ENCODE data around the gene CAPN13.

Gene CAPN13

DNA sequence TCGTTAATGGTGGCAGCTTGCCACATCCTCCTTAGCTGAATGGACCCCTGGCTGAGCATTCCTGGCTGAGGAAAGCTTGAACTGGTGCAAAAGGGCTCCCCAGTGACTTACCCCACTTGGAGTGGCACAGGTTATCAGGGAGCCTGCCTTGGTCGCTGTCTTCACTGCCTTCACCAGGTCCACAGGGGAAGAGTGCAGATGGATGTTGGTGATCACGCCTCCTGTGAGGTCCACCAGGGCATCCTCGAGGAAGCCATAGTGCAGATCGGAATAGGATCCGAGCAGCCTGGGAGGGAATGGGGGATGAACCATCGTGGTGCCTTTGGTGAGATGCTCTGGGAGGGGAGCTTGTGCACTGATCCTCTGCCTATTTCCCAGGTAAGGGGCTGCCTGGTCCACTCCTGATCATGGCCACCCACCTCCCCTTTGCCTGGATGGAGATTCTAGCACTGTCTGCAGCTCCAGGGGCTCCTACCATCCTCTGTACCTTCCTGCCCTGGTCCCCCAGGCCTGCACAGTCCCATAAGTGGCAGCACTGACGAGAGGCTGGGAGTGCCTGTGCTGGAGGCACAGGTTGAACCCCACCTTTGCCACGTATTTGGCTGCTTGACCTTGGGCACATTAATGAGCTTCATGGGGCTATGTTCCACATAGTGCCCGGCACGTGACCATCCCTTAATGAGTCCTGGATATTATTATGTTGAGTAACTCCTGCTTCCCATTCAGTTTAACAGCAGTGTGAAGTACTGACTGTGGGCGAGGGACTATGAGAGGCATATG lies 43.0 kb downstream of the CAPN13 start:
- DNase-seq, result no peak

DNA sequence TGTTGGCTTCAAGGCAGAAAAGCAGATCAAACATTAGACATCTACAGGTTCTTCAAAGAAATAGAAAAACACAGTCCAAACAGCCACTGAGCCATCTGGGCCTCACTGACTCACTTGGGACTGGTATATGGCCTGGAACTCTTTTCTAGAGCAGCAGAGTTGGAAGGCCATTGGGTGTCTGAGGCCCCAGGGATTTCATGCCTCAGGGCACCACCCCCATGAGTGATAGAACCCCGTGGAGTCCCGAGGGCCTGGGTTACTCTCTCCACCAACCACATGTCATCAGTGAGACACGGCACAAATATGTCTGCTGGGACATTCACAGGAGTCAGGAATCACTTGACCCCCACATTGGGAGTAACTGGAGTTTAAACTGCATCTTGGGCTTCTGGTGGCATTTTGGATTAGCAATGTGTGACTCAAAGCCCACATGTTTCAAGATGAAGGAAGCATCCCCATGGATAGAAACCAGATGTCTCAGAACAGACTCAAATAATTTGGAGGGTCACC lies 44.0 kb downstream of the CAPN13 start:
- no peak for DNase-seq

DNA sequence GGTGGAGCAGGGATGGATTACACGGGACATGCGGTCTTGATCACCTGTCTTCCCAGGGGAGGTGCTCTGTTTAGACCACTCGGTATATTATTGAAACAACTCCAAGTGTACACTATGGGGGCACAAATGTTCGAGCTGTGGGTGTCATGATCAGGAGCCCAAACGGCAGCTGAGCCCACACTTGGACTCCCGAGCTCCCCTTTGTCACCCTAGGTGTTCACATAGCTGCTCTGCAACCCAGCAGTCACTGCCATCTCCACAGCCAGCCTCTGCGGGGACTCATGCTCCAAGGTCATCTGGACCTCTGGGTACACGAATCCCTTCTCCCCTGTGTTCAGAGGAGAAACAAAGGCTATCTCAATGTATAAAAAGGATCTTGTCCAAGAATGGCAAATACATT lies 46.0 kb downstream of the CAPN13 start:
- no peak for DNase-seq

DNA sequence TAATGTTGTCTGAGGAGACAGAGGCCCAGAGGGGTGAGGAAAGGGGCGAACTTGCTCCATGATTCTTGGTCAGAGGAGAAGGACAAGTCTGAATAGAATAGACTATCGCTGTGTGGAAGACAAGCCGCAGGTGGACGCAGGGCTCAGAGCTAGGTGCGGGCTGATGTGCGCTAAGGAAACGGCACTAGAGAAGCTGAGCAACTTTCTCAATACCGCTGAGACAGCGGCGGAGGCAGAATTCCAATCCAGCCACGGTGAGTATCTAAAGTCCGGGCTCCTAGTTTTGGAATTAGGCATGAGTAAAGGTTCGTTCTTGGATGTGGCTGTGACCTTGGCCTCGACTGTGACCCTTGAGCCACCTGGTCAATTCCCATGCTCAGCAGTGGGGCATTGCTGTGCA lies 47.8 kb downstream of the CAPN13 start:
- DNase-seq, result no peak

DNA sequence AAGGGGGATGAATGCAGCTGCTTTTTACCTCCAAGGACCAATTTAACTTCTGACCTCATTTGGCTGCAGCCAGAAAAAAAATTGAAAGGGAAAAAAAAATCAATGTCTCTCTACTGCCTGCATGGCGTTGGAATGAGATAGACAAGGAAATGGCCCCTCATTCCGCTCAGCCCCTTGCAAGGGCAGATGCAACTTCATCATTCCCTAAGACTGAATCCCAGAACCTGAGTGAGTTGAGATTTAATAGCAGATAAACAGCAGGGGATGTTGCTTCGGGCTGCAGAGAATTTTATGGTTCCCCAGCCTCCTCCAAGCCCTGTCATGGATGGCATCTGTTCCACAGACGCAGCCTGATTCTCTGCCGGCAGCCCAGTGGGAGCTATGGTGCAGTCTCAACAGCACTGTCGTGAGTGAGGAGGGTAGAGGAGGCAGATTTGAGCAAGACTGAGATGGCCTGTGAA lies 49.0 kb downstream of the CAPN13 start:
- DNase-seq, result no peak

DNA sequence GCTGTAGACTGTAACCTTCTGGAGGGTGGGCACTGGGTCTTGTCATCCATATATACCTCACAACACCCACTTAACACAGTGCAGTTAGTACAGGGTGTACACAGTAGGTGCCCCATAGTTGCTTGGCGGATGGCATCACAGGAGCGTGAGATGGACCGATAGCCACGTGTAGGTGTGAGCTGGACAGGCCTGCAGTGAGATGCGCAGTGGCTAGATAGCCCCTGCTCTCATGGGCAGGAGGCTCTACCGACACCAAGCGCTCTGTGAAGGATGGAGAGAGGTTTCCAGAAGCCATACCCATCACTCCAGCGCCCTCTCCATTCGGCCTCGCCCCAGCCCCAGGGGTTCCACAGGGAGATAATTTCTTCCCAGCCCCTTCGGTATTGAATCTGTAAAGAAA lies 49.5 kb downstream of the CAPN13 start:
- DNase-seq, result no peak

DNA sequence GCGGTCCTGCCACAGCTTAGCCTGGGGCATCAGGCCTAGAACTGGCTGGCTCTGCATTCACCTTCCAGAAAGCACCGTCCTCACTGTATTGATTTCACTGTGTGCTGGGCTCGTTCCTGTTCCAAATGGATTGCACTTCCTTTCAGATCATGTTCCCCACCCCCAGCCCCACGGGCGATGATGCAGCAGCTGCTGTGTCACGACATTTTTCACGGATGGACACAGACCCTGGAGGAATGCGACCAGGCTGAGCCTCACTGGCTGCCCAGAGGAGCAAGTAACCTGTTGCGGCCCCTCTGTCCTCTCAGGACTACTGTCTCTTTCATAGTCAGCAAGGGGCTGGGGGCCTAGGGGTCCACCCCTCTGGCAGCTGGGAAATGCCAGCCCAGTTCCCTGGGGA lies 50.3 kb downstream of the CAPN13 start:
- DNase-seq, result no peak

DNA sequence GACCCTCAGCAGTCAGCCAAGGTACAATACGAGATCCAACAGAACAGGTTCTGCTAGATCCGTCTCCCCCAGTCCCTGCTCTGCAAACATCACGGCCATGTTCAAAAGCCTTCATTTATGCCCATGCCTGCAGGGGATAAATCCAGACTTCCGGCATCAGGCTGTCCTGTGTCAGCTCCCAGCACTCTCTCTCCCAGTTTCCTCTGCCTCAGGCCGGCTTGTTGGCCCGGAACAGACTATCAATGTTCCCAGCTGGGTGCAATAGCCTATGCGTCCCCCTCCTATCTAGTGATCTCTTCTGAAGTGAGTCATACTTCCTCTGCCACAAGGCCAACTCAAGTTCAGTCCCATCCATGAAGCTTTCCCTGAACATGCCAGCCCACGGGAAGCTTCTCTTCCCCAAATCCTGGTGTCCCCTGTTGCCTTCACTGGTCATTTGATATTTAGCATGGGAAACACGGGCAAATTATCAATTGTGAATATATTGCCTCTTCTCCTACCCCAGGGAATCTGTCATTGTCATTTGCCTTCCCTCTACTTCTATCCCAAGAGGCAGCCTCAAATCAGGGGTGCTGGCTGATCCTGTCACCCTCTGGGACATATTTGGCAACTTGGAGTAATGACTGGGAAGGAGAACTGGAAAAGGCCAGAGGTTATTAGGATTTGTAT lies 51.1 kb downstream of the CAPN13 start:
- DNase-seq, result no peak

DNA sequence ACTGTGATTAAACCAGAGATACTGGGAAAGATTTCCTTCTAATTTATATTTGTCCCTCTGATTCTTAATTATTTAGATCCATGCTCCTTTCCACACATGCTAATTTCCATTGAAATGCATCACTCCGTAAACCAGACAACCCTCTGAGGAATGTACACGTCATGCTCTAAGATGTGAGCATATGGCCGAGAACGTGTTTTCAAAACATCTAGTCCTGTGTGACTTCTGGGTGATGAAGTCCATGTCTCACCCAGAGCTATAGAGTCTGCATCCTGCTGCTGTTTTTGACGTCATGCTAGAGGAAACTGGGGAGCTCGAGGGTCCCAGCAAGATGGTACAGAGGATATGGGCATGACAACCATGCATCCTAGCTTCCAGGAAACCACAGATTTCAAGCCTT lies 53.6 kb downstream of the CAPN13 start:
- DNase-seq, result no peak

DNA sequence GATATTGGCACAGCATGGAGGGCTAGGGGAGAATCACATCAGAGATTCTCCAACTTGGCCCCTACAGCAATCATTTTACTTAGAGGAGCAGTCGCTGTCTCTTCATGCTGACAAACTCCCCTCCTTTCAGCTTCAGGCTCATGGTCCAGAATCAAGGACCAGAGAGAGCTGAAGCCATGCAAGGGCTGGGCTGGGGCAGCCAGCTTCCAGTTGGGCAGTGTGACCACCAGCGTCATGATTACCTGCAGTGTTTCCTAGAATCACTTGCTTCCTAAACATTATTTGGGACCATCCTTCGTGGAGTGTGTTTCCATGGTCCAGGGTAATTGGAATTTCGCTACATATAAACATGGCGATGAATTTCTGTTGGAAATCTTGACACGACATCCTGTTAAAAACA lies 54.4 kb downstream of the CAPN13 start:
- DNase-seq, result no peak

DNA sequence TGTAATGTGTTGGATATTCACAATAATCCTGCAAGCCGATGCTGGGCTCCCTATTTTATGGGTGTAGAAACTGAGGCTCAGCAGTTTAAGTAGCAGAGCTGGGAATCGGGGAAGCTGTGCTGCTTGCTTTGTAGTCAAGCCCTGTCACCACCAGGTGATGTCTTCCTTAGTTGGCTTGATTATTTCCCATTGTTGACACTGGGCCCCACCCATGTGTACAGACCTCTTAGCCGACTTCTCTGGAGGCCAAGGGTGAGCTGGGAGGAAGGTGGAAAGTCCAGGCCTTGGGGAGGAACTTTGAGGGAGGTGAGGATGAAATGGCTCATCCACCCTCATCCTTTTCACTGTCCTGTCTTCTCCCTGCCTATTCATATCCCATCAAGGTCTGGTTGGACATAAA lies 60.0 kb downstream of the CAPN13 start:
- no peak for DNase-seq

DNA sequence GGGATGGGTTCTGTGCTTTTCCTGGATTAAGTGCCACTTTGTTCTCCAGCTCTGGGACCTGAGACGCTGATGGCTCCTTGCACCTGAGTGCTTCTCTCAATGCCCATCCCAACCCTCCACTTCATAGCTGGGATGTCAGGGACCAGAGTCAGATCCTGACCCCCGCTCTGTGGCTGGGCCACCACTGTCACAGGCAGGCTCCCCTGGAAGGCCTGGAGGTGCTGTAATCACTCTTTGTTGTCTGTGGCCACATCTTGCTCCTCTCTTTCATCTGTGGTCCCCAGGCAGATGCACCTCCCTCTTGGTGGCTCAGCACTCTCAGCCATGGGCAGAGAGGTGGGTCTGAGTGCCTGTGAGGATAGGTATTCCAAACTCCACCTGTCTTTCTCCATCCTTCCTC lies 62.4 kb downstream of the CAPN13 start:
- DNase-seq, result no peak

DNA sequence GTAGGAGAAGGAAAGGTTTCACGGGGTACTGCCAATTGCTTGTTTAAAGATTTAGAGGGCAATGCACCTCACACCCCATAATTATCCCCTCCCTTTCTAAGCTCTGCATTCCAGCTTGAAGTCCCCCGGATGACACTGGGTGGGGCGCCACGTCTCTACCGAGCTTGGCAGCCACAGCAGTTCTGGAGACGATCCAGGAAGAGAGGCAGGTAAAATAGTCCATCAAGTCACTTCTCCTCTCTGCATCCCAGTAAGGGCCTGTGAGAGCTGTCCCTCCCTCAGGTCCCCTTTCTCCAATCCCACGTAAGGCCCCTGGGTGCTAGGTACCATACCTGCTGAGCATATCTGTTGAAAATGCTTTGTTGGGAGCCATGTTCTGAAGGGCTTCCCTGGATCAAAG lies 65.7 kb downstream of the CAPN13 start:
- no peak for DNase-seq

DNA sequence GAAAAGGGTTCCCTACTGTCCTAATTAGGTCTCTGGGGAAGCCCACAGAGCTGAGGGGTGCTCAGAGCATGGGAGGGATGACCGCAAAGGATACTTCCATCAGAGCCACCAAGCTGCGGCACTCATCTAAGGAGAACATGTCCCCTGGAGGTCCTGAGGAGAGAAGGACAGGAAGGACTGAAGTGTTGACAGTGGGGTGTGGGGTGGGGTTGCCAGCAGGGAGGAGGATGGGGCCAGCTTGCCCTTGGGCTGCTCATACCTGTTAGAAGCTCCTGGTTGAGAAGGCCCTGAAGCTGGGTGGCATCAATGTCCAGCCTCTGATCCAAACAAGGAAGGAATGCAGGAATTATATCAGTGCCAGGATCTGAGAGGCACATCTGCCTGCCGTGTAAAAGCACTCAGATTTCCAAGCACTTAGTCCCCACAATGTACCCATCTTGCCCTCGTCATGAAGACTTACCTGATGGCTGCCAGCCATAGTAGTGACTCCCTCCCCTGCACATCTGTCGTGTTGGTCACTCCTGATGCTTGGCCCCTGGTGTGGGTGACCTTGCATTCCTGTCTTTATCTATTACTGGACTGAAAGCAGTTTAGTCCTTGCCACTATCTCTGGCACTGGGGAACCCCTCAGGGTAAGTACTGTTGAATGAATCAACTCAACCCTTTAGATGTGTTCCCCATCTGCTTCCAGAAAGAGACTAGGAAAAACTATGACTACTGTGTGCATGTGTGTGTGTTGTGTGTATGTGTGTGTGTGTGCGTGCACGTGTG lies 68.9 kb downstream of the CAPN13 start:
- no peak for DNase-seq

DNA sequence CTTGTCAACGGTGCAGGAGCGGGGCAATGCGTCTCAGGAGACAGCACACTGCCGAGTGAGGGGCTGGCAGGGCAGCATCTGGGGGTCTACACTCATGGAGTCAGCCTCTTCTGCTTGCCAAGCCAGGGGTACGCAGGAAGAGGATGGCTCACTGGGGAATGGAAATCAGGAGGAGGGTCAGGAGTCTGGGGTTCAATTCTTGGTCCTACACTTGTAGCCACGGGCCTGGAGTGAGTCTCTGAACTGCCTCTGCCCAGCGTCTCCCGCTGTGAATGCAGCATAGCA lies 70.0 kb downstream of the CAPN13 start:
- DNase-seq, result no peak

DNA sequence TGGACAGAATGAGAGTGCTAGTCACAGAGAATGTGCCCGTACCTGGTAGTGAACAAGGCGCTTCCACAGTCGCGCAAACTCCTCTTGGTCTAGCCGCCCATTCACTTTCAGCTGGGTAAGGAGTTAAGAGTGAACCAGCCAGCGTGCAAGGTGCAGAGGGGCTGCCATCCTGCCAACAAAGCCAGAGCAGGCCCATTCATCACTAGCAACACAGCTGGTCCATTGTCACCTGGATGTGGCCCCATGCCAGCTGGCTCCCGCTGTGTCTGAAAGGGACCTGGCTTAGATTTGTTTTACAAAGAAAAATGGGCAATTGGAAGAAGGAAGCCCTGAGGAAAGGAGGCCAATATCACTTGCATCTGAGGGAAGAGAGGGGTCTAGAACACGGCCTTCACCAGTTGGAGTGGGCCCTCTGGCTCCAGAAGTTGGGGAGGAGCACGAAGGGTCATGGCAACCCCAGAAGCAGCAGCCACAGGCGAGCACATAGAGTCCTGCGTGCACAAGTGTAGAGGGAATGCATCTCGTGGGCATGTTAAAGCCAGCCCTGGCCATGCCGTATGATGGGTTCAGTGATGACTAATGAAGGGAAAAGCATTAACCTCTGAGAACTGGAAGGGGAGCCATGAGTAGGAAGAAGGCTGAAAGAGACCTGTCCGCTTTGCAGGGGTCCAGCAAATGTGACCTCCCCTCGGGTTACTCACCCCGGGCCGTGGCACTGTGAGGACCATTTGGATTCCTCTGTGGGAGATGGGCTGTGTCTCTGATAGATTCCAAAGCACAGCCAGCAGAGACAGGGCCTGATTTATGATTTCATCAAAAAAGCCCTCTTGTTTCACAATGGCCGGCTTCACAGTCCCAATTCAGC lies 70.6 kb downstream of the CAPN13 start:
- no peak for DNase-seq

DNA sequence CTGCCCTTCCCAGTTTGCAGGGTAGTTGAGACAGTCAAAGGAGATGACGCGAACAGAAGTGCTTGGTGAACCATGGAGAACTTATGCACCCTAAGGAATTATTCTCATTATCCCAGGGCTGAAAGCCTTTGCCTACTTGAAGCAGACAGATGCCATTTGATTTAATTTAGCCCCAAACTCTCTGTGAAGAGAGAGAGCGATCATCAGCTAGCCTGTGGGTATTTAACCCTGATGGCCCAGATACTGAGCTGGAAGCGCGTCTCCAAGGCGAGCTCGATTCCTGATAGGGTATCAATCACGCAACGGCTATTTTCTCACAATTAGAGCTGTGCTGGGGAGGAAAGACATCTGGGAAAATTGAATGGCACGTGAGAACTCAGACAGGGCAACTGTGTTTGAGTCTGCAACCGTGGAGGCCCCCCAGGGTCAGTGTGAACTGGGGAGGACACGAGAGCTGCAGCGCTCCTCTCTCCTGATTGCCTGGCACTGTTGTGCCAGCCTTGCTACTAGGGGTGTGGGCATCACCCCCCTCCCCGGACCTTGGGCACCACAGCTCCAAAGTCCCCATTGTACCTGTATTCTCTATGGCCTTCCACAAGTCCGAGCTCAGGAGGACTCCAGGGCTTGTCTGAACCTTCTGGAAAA lies 73.2 kb downstream of the CAPN13 start:
- no peak for DNase-seq

DNA sequence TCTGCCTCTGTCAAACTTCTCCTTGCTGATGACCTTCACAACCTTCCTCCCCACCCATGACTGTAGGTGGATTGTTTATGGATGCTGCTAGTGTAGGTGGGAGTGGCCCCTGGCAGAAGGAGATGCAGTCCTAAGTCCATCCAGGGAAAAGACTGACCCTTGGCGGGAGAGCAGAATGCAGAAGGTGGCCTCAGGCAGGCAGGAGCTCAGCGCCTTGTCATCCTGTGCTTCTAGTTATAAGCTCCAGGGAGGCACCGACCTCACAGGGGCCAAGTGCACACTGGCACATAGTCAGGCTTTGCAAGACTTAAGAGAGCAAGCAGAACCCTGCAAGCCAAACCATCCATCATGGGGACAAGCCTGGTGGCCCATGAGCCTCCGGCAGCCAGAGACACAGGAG lies 74.4 kb downstream of the CAPN13 start:
- DNase-seq, result no peak

DNA sequence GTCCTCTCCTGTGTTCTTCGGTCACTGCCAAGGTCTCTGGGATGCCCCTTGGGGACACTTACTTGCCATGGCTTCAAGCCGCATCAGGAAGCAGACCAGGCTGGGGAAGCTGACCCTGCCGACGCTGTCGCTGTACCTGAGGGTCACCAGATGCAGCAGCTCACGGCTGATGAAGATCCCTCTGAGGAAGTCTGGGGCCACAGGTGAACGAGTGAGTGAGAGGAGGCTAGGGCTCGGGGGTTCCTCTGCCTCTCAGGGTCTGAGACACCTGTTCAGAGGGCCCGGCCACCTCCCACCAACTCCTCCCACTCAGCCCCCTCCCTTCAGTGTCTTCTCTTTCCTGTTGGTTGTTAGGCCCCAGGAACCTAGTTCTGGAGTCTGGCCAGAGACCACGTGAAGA lies 74.9 kb downstream of the CAPN13 start:
- no peak for DNase-seq

DNA sequence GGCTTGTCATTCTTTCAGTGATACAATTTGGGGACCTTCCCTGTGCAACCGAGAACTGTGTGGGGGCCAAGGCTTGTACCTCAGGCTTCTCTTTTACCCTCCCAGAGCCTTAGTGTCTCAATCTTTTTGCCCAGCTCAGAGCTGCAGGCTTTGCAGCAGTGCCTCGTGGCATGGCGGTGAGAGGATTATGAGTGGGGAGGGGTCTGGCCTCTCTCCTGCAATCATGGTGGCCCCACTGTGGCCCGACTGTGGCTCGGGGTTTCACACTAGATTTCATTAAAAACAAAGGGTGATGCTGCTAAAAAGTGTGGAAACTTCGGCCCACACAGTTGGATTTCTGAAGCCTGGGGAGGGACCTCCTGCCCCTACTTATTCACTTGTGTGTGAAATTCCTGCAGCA lies 75.5 kb downstream of the CAPN13 start:
- DNase-seq, result no peak

DNA sequence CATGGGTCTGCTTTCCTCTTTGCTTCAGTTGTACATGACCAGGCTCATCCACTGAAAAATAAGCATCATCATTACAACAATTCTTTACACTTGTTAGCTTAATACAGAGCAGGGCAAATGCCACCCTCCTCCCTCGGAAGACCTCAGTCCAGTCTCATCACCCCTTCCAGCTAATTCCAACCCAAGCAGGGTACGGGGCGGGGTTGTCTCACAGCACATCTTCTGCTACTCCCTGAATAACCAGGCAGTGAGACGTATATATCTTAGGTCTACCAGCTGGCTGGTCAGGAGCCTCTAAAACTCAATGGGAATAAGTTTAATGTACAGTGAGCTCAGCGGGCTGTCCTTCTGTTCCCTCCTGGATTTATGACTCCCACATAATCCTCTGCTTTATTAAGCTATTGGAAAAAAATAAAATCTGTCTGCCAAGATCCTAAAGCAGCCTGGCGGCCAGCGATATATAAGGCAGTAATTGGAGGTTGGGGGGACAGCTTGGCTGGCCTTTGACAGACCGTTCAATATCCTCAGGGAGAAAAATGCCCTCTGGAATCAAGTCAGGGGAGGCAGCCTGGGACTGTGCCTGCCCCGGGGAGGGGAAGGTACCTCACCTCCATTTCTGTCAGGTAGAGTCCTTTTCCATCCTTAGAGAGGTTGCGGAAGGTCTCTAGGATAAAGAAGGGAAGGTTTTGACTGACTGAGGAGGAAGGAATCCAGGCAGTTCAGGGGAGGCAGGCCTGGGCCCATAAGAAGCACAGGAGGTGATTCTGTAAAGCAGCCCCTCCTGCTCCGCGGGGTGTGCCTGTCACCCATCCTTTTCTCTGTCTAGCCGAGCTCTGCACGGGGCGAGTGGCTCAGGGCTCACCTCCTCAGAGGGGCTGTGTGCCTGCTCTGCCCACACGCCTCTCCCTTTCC lies 76.3 kb downstream of the CAPN13 start:
- DNase-seq, result no peak
